DMS79 treated with DMSO at 0.1 percent for 48 hours (cell line): ENCODE measurements around the gene TBL1XR1.
"Not testable (repeated sequence)": the region's sequence is repeated elsewhere in the genome, so short reads cannot be mapped to it uniquely, and the experiment has no call there.

ENCODE experiments used
- DNase-seq: peaks from one replicate; lab custom pipeline; 2025; lab: John Stamatoyannopoulos, UW

Gene TBL1XR1

DNA sequence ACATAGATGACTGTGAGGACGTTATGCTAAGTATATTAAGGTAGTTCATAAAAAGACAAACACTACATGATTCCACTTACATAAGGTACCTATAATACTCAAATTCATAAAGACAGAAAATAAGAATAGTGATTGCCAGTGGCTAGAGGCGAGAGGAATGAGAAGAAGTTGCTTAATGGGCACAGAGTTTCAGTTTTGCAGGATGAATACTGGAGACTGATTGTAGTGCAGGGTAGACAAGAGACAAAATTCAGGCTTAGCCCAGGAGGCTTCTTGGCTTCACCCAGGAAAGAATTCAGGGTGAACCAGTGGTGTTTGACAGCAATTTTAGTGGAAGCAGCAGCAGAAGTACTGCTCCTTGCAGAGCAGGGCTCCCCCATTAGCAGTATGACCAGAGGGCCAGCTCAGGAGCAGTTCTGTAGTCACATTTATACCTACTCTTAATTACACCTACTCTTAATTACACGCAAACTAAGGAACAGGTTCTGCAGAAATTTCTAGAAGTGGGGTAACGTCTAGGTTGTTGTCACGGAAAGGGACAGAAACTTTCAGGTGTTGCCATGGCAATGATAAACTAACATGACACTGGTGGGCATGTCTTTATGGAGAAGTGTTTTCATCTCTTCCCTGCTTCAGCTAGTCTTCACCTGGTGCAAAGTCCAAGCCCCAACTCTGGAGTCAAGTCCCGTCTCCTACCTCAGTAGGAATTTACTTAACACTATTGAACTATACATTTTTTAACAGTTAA is 55.2 kb downstream of the TBL1XR1 start:
- no peak for DNase-seq

GRCh38 chr3:177141471-177141870 is 55.8 kb downstream of the TBL1XR1 start:
- DNase-seq: no peak

- not testable (repeated sequence) for DNase-seq
Observed at GRCh38 chr3:177139220-177139619, 58.1 kb downstream of the TBL1XR1 start.

GRCh38 chr3:177137774-177138705 is 59.2 kb downstream of the TBL1XR1 start:
- DNase-seq: no peak

DNA sequence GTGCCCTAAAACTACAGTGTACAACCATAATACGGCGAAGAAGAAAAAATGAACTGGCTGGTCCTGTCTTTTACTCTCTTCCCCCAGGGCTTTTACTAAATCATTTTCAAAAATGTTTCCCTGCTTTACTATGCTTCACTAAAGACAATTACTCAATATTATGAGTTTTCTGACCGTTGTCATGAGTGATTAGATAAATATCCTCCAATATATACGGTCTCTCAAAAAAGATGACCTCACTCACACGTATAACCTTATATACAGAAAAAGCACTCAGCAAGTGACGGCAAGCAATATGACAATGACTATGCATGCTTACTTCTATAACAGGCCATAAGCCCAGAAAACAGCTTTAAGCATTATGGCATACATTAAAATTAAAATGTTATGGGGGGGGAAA is 60.5 kb downstream of the TBL1XR1 start:
- DNase-seq: no peak

- DNase-seq: no peak
Observed at GRCh38 chr3:177135841-177136492, 61.3 kb downstream of the TBL1XR1 start.

GRCh38 chr3:177134816-177135210 is 62.5 kb downstream of the TBL1XR1 start:
- no peak for DNase-seq

- DNase-seq: no peak
Observed at GRCh38 chr3:177133860-177134815, 63.1 kb downstream of the TBL1XR1 start.

DNA sequence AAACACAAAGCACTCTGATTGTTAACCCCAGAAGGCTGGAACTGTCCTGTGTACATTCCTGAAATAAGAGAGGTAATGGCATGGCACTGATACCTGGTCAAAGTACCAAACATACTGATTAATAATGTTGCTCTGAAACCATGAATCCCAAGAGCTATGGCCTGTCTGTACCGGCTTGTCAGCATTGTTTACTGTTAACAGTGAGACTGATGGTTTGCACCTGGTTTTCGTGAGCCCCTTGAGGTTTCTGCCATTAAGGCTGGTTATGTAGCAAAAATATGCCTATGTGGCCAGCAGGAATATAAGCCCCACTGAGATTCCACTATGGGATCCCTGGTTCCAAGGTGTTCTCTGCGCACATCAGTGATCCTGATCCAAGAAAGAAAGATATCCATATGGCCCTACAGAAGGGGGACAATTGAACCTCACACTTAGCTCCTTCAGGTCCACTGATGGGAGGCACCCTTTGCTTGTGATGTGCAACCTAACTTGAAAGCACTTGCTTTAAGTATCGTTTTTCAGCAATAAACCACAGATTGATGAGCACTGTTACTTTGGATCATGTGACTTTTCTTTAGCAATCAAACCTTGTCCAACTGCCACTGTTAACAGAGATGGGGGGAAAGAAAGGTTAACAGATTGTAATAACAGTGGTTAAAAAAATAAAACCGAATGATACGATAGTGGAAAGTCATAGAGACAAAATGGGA is 65.2 kb downstream of the TBL1XR1 start:
- no peak for DNase-seq

GRCh38 chr3:177127008-177127407 is 70.3 kb downstream of the TBL1XR1 start:
- DNase-seq: no peak

DNA sequence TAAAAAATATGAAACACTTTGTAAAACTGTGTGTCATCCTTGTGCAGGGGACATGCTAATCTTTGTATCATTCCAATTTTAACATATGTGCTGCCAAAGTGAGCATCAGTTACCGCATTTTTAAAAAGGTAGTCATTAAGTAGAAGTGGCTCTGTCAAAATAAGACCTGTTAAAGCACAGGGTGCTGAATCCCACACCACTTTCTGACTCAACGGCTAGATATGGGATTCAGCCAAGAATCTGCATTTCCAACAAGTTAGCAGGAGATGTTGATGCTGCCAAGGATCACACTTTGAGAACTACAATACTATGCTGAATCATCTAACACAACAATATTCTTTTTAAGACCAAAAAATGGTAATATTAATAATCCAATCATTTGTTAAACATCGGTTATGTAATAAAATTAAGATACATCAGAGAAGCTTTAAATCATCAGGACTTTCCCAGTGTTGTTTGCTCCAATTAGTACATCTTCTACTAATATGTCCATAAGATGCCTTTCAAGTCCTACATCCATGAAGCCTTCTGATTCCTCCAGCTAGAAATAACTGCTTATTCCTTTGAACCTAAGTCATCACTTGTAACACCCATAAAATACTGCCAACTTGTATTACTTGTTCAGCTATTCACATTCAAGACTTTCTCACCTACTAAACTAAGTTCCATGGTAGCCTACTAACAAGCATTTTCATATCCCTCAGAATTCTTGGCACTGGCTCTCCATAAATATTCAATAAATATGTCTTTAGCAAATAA is 71.1 kb downstream of the TBL1XR1 start:
- no peak for DNase-seq

DNA sequence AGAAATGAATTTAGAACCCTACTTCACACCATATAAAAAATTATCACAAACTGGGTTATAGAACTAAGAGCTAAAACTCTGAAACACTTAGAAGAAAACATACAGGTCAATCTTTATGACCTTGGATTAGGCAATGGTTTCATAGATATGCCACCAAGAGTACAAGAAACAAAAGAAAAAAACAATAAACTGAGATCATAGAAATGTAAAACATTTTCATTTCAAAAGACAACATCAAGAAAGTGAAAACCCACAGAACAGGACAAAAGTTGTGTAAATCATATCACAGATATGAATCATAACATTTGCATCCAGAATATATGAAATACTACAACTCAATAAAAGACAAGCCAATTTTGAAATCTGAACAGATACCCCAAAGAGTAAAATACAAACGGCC is 72.4 kb downstream of the TBL1XR1 start:
- no peak for DNase-seq

GRCh38 chr3:177123822-177124221 is 73.5 kb downstream of the TBL1XR1 start:
- no peak for DNase-seq

DNA sequence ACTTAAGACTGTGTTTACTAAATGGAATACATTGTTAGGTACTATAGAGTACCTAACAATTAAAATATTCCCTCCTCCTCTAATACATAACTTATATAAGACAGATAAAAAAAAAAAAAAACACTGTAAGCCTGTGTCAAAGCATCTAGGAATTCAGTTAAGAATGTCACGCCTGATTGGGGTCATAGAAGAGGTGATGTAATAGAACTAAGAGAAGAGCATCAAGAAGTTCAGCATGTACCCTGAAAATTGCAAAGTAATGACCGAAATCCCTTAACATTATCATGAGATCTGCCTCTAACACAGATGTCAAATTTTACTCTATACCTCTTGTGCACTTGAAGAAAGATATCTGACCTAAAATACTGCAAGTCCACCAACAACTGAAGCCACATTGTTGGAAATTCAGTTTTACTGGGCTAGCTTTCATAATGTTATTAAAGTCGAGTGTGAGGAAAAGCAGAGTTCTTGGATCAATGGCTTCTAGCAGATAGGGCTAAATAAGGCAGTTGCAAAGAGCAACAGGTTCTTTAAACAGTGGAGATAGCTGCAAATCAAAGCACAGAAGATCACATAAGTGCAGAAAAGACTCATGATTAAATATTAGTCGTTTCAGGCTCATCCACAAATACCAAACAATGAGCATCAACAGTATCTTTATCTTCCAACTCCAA is 75.0 kb downstream of the TBL1XR1 start:
- DNase-seq: no peak

GRCh38 chr3:177119829-177120228 is 77.5 kb downstream of the TBL1XR1 start:
- DNase-seq: no peak

DNA sequence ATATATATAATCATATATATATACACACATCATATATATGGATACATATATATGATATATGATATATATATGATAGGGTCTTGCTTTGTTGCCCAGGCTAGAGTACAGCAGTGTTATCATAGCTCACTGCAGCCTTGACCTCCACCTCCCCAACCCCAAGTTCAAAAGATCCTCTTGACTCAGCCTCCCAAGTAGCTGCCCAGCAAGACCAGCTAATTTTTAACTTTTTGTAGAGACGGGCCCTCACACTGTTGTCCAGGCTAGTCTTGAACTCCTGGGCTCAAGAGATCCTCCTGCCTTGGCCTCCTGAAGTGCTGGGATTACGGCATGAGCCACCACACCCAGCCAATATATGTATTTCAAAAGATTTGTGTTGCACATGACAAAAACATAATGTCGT is 83.0 kb downstream of the TBL1XR1 start:
- no peak for DNase-seq

DNA sequence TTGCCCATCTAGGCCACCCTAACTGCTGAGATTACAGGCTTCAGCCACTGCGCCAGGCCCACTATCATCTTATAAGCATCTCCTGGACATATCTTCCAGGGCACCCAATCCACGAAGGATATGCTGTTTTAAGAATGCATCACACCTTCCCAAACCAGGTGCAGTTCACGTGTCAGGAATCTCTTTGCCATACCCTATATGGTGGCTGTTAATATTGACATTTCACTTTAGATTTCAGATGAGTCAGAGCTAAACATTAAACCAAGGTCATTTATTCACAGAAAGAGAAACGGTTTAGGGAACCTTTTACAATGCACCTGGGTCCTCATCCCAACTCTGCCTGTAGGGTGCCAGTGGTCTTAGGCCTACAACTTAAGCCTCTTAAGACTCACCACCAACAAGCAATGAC is 85.7 kb downstream of the TBL1XR1 start:
- DNase-seq: no peak

- no peak for DNase-seq
Observed at GRCh38 chr3:177110895-177111294, 86.4 kb downstream of the TBL1XR1 start.

GRCh38 chr3:177110386-177110785 is 86.9 kb downstream of the TBL1XR1 start:
- DNase-seq: no peak
